Measurements from ENCODE around the gene PSKH1.

PSKH1 gene

GRCh38 chr16:67939507-67940445 is 46.7 kb downstream of the PSKH1 start:
- Histone ChIP-seq H2BK120ac (ENCODE audit: low read depth, low read length) (no peak overlapping the region), H3K79me1 (replicated peaks; ENCODE audit: low read length, poor library complexity, severe bottlenecking) (peaks cover 16% of the 10 kb centered on the region), H2AFZ (ENCODE audit: low read depth, low read length) (no peak overlapping the region), H3K4me1 (ENCODE audit: control insufficient read depth, insufficient read depth, low read depth, low read length) (peaks cover 33% of the 10 kb centered on the region), H3K23ac (ENCODE audit: low read length in 2 of 2) (no peak overlapping the region), H2BK15ac (ENCODE audit: low read depth, poor library complexity, severe bottlenecking) (no peak overlapping the region), H3K4ac (ENCODE audit: low read depth in 1 of 2, low read length in 2 of 2) (no peak overlapping the region), H4K8ac (ENCODE audit: low read length) (no peak overlapping the region), H3K4me2 (ENCODE audit: low read length, poor library complexity, severe bottlenecking) (no peak overlapping the region), H2BK12ac (ENCODE audit: low read length in 2 of 2) (peak overlapping the region in 1 of 2 experiments; percentile 51), H2BK5ac (ENCODE audit: low read depth, low read length, poor library complexity, severe bottlenecking) (no peak overlapping the region), H3K14ac (ENCODE audit: low read length in 2 of 2) (peak overlapping the region in 1 of 2 experiments; percentile 26), H3K18ac (ENCODE audit: low read depth in 1 of 2, low read length in 2 of 2) (no peak overlapping the region), H3K4me3 (ENCODE audit: insufficient read depth in 1 of 2, low read depth in 1 of 2, low read length in 2 of 2) (no peak overlapping the region), H3K27ac (ENCODE audit: low read length, poor library complexity, severe bottlenecking) (no peak overlapping the region), H3K9me3 (ENCODE audit: control insufficient read depth, low read length) (no peaks in the 10 kb centered on the region), H3K9ac (ENCODE audit: low read length) (no peak overlapping the region), H3K27me3 (ENCODE audit: control insufficient read depth in 1 of 2, insufficient read depth in 1 of 2, low read length in 2 of 2) (no peaks in the 10 kb centered on the region), H4K91ac (ENCODE audit: low read length) (no peak overlapping the region), H3K36me3 (ENCODE audit: control insufficient read depth in 1 of 2, insufficient read depth in 2 of 2, low read depth in 1 of 2, low read length in 2 of 2) (peaks cover 46 to 55% of the 10 kb centered on the region in 2 experiments), H2AK5ac (ENCODE audit: low read length, severe bottlenecking) (no peak overlapping the region)
- no peak for DNase-seq
- WGBS: 96% methylated on average over 33 of the region's 33 CpGs

GRCh38 chr16:67940446-67941089 is 47.5 kb downstream of the PSKH1 start:
- WGBS: 93% methylated on average over 4 of the region's 5 CpGs
- Histone ChIP-seq H2AK5ac (ENCODE audit: low read length, severe bottlenecking) (no peak overlapping the region), H3K4me3 (ENCODE audit: insufficient read depth in 1 of 2, low read depth in 1 of 2, low read length in 2 of 2) (no peak overlapping the region), H4K91ac (ENCODE audit: low read length) (no peak overlapping the region), H3K14ac (ENCODE audit: low read length in 2 of 2) (no peak overlapping the region), H3K27me3 (ENCODE audit: control insufficient read depth in 1 of 2, insufficient read depth in 1 of 2, low read length in 2 of 2) (no peaks in the 10 kb centered on the region), H3K9ac (ENCODE audit: low read length) (no peak overlapping the region), H3K36me3 (ENCODE audit: control insufficient read depth in 1 of 2, insufficient read depth in 2 of 2, low read depth in 1 of 2, low read length in 2 of 2) (peaks cover 54 to 63% of the 10 kb centered on the region in 2 experiments), H2BK15ac (ENCODE audit: low read depth, poor library complexity, severe bottlenecking) (no peak overlapping the region), H3K4me1 (ENCODE audit: control insufficient read depth, insufficient read depth, low read depth, low read length) (peaks cover 26% of the 10 kb centered on the region), H3K23ac (ENCODE audit: low read length in 2 of 2) (no peak overlapping the region), H3K4me2 (ENCODE audit: low read length, poor library complexity, severe bottlenecking) (no peak overlapping the region), H3K18ac (ENCODE audit: low read depth in 1 of 2, low read length in 2 of 2) (no peak overlapping the region), H2BK5ac (ENCODE audit: low read depth, low read length, poor library complexity, severe bottlenecking) (no peak overlapping the region), H3K4ac (ENCODE audit: low read depth in 1 of 2, low read length in 2 of 2) (no peak overlapping the region), H2BK120ac (ENCODE audit: low read depth, low read length) (no peak overlapping the region), H2BK12ac (ENCODE audit: low read length in 2 of 2) (no peak overlapping the region), H3K9me3 (ENCODE audit: control insufficient read depth, low read length) (no peaks in the 10 kb centered on the region), H3K27ac (ENCODE audit: low read length, poor library complexity, severe bottlenecking) (no peak overlapping the region), H3K79me1 (replicated peaks; ENCODE audit: low read length, poor library complexity, severe bottlenecking) (peaks cover 13% of the 10 kb centered on the region), H4K8ac (ENCODE audit: low read length) (no peak overlapping the region), H2AFZ (ENCODE audit: low read depth, low read length) (no peak overlapping the region)
- DNase-seq: no peak

- Histone ChIP-seq H3K4ac (ENCODE audit: low read depth in 1 of 2, low read length in 2 of 2) (no peak overlapping the region), H4K91ac (ENCODE audit: low read length) (no peak overlapping the region), H3K18ac (ENCODE audit: low read depth in 1 of 2, low read length in 2 of 2) (no peak overlapping the region), H3K4me3 (ENCODE audit: insufficient read depth in 1 of 2, low read depth in 1 of 2, low read length in 2 of 2) (no peak overlapping the region), H3K79me1 (replicated peaks; ENCODE audit: low read length, poor library complexity, severe bottlenecking) (peaks cover 21% of the 10 kb centered on the region), H2AFZ (ENCODE audit: low read depth, low read length) (no peak overlapping the region), H3K27me3 (ENCODE audit: control insufficient read depth in 1 of 2, insufficient read depth in 1 of 2, low read length in 2 of 2) (no peaks in the 10 kb centered on the region), H3K23ac (ENCODE audit: low read length in 2 of 2) (no peak overlapping the region), H2BK5ac (ENCODE audit: low read depth, low read length, poor library complexity, severe bottlenecking) (no peak overlapping the region), H3K14ac (ENCODE audit: low read length in 2 of 2) (no peak overlapping the region), H3K27ac (ENCODE audit: low read length, poor library complexity, severe bottlenecking) (no peak overlapping the region), H3K4me2 (ENCODE audit: low read length, poor library complexity, severe bottlenecking) (no peak overlapping the region), H3K9me3 (ENCODE audit: control insufficient read depth, low read length) (no peaks in the 10 kb centered on the region), H3K9ac (ENCODE audit: low read length) (no peak overlapping the region), H4K8ac (ENCODE audit: low read length) (no peak overlapping the region), H2BK15ac (ENCODE audit: low read depth, poor library complexity, severe bottlenecking) (no peak overlapping the region), H2BK12ac (ENCODE audit: low read length in 2 of 2) (no peak overlapping the region), H2BK120ac (ENCODE audit: low read depth, low read length) (no peak overlapping the region), H2AK5ac (ENCODE audit: low read length, severe bottlenecking) (no peak overlapping the region), H3K36me3 (ENCODE audit: control insufficient read depth in 1 of 2, insufficient read depth in 2 of 2, low read depth in 1 of 2, low read length in 2 of 2) (peaks cover 64 to 74% of the 10 kb centered on the region in 2 experiments), H3K4me1 (ENCODE audit: control insufficient read depth, insufficient read depth, low read depth, low read length) (peaks cover 27% of the 10 kb centered on the region)
- WGBS: 90% methylated on average over 9 of the region's 9 CpGs
- DNase-seq: no peak
Observed at GRCh38 chr16:67941469-67942199, 48.6 kb downstream of the PSKH1 start.

- Histone ChIP-seq H2BK15ac (ENCODE audit: low read depth, poor library complexity, severe bottlenecking) (no peak overlapping the region), H3K36me3 (ENCODE audit: control insufficient read depth in 1 of 2, insufficient read depth in 2 of 2, low read depth in 1 of 2, low read length in 2 of 2) (peaks cover 70 to 79% of the 10 kb centered on the region in 2 experiments), H2BK12ac (ENCODE audit: low read length in 2 of 2) (no peak overlapping the region), H3K4me2 (ENCODE audit: low read length, poor library complexity, severe bottlenecking) (no peak overlapping the region), H2AFZ (ENCODE audit: low read depth, low read length) (no peak overlapping the region), H2BK120ac (ENCODE audit: low read depth, low read length) (no peak overlapping the region), H3K27me3 (ENCODE audit: control insufficient read depth in 1 of 2, insufficient read depth in 1 of 2, low read length in 2 of 2) (no peaks in the 10 kb centered on the region), H3K18ac (ENCODE audit: low read depth in 1 of 2, low read length in 2 of 2) (no peak overlapping the region), H3K23ac (ENCODE audit: low read length in 2 of 2) (no peak overlapping the region), H3K14ac (ENCODE audit: low read length in 2 of 2) (no peak overlapping the region), H4K8ac (ENCODE audit: low read length) (no peak overlapping the region), H3K9me3 (ENCODE audit: control insufficient read depth, low read length) (no peaks in the 10 kb centered on the region), H2AK5ac (ENCODE audit: low read length, severe bottlenecking) (no peak overlapping the region), H3K4me3 (ENCODE audit: insufficient read depth in 1 of 2, low read depth in 1 of 2, low read length in 2 of 2) (no peak overlapping the region), H3K9ac (ENCODE audit: low read length) (no peak overlapping the region), H3K27ac (ENCODE audit: low read length, poor library complexity, severe bottlenecking) (no peak overlapping the region), H4K91ac (ENCODE audit: low read length) (no peak overlapping the region), H2BK5ac (ENCODE audit: low read depth, low read length, poor library complexity, severe bottlenecking) (no peak overlapping the region), H3K79me1 (replicated peaks; ENCODE audit: low read length, poor library complexity, severe bottlenecking) (peaks cover 22% of the 10 kb centered on the region), H3K4ac (ENCODE audit: low read depth in 1 of 2, low read length in 2 of 2) (no peak overlapping the region), H3K4me1 (ENCODE audit: control insufficient read depth, insufficient read depth, low read depth, low read length) (peaks cover 23% of the 10 kb centered on the region)
- DNase-seq: peak; percentile 50
- 87% methylated on average over 6 of the region's 6 CpGs for WGBS
Observed at GRCh38 chr16:67942200-67942509, 49.1 kb downstream of the PSKH1 start.
